ENCODE results near the gene ALDH2. TPM values are rescaled to one million over a fixed set of nuclear protein-coding genes. Genes with fewer than 3 reads are reported as not detected.

The ALDH2 gene
- total and polyA plus RNA-seq, 9 of the 15 experiments (the other 6 are each of a cell fraction or from before 2014, with no cell fraction given), result 1.9 to 22.5 (median 12.2) TPM

GRCh38 chr12:111766608-111767361 lies at the start of gene ALDH2 (continued):
- no peak for TF ChIP-seq PCBP2 (IDR thresholded peaks at IDR 0.05; ENCODE audit: low read depth, low read length, poor library complexity, severe bottlenecking)
- TF ChIP-seq ZNF316 (IDR thresholded peaks at IDR 0.05), result no peak
- peak; percentile 40; the same call in 1 of the 2 replicates for TF ChIP-seq ETV5 (CRISPR knock-in tag; IDR thresholded peaks at IDR 0.05; ENCODE audit: low read depth)
- TF ChIP-seq ZNF23 (CRISPR knock-in tag; IDR thresholded peaks at IDR 0.05), result no peak
- TF ChIP-seq ZNF609 (CRISPR knock-in tag; IDR thresholded peaks at IDR 0.05; ENCODE audit: borderline replicate concordance), result no peak
- TF ChIP-seq ZFP30 (CRISPR knock-in tag; IDR thresholded peaks at IDR 0.05; ENCODE audit: borderline replicate concordance), result no peak
- TF ChIP-seq CREB3L1 (IDR thresholded peaks at IDR 0.05; ENCODE audit: borderline replicate concordance, low read depth), result no peak
- 0 out of 2 replicates have a peak, but pooled peaks have one; percentile 53 for TF ChIP-seq ZBTB5 (IDR thresholded peaks at IDR 0.05)
- TF ChIP-seq HDGF (IDR thresholded peaks at IDR 0.05), result no peak
- TF ChIP-seq ZNF232 (CRISPR knock-in tag; IDR thresholded peaks at IDR 0.05), result no peak
- no peak for TF ChIP-seq NCOA1 (IDR thresholded peaks at IDR 0.05; ENCODE audit: low read depth)
- TF ChIP-seq ZNF77 (CRISPR knock-in tag; IDR thresholded peaks at IDR 0.05), result no peak
- no peak for TF ChIP-seq PURB (CRISPR knock-in tag; IDR thresholded peaks at IDR 0.05; ENCODE audit: low read depth)
- no peak for TF ChIP-seq TARDBP (IDR thresholded peaks at IDR 0.05)
- TF ChIP-seq SNAPC5 (CRISPR knock-in tag; IDR thresholded peaks at IDR 0.05), result no peak
- TF ChIP-seq NONO (IDR thresholded peaks at IDR 0.05; ENCODE audit: low read depth in 2 of 2, low read length in 1 of 2), result peak in 1 of 2 experiments; percentile 49; a peak in 2 of 4 replicates
- no peak for TF ChIP-seq ZFP91 (CRISPR knock-in tag; IDR thresholded peaks at IDR 0.05)
- TF ChIP-seq HDAC1 (IDR thresholded peaks at IDR 0.05), result peak in 1 of 2 experiments; percentile 19; a peak in 1 of 4 replicates

Data from K562 (cell line).